Cardiac muscle cell (in vitro differentiated cells and primary cell): ENCODE data around the gene S100A16. TPM values are rescaled to one million over a fixed set of nuclear protein-coding genes. Genes with fewer than 3 reads are reported as not detected.

Source experiments
- DNase-seq, 2 donors: peaks; one replicate each; pipeline versions ENCODE4 v3.0.0 to v3.0.0-alpha.2; 2010 to 2017; ENCODE audit warnings: low read depth in 1 of 2, low spot score in 1 of 2
- H3K27ac ChIP-seq: fragments of 200-600 bp; sonication (generic); 2 replicates; pipeline ENCODE4 v1.5.1; 2016
- H3K27me3 ChIP-seq: fragments of 200-600 bp; sonication (generic); 2 replicates; pipeline ENCODE4 v1.6.0; 2016; ENCODE audit warnings: control low read depth
- H3K36me3 ChIP-seq: fragments of 200-600 bp; sonication (generic); 2 replicates; pipeline ENCODE4 v1.5.1; 2016; ENCODE audit warnings: control low read depth
- H3K4me1 ChIP-seq: fragments of 200-600 bp; sonication (generic); 2 replicates; pipeline ENCODE4 v1.8.1; 2017; ENCODE audit warnings: low read depth, mild to moderate bottlenecking, mixed run types
- H3K4me3 ChIP-seq: fragments of 200-600 bp; sonication (generic); 2 replicates; pipeline ENCODE4 v1.5.1; 2016; ENCODE audit warnings: mild to moderate bottlenecking
- H3K9me3 ChIP-seq: fragments of 200-600 bp; sonication (generic); 2 replicates; pipeline ENCODE4 v1.5.1; 2017; ENCODE audit warnings: low read depth, mild to moderate bottlenecking, control low read depth
- polyA plus RNA-seq: library from polyadenylated mRNA; unstranded; fragments of >200 nt; fragmentation: Nextera tagmentation; extraction: Ambion mirVana; gene quantifications from 2 replicates; pipeline ENCODE4 v1.2.1, GENCODE V29; 2016
- total RNA-seq: library from RNA; depleted of rRNA; stranded (reverse); fragments of >200 nt; gene quantifications from 2 replicates; pipeline ENCODE4 v1.2.3, GENCODE V29; 2016
- TF ChIP-seq, protein P1 (sequence below): IDR thresholded peaks from 2 replicates; pipeline ENCODE4 v1.5.1; 2012; ENCODE audit warnings: low read depth, mild to moderate bottlenecking, low read length

Gene S100A16
- total RNA-seq: 59.7 and 76.6 TPM in 2 replicates
- 110 and 120 TPM in 2 replicates for polyA plus RNA-seq

DNA sequence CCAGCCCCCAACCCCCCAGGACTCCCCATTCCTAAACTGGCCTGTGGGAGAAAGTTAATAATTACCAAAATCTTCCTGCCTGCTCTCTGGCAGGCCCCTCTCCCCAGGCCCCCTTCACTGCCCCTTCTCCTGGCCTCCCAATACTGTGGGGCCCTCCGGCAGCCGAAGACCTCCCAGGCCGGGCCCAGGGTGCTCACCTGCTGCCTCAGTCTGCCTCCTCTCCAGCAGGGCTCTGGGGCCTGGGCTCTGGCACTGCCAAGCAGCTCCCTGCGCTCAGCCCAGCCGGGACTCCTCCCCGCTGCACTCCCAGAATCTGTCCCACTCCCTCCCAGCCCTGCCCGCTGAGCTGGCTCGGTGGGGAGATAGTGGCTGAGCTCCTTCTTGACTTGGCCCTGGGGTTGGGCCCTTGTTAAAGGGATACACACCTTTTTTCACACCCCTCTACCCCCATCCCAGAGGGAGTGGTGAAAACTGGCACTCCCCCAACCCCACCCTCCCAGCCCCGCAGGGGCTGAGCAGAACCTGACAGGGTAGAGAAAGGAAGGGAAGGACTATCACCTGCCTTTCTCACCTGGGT is at the start of gene S100A16:
TSS of gene S100A16 (minus strand) at position 383 of the 577 bp plus-strand sequence. CDS start 4,986 bp downstream, outside the sequence.
- TF ChIP-seq, protein P1, sequence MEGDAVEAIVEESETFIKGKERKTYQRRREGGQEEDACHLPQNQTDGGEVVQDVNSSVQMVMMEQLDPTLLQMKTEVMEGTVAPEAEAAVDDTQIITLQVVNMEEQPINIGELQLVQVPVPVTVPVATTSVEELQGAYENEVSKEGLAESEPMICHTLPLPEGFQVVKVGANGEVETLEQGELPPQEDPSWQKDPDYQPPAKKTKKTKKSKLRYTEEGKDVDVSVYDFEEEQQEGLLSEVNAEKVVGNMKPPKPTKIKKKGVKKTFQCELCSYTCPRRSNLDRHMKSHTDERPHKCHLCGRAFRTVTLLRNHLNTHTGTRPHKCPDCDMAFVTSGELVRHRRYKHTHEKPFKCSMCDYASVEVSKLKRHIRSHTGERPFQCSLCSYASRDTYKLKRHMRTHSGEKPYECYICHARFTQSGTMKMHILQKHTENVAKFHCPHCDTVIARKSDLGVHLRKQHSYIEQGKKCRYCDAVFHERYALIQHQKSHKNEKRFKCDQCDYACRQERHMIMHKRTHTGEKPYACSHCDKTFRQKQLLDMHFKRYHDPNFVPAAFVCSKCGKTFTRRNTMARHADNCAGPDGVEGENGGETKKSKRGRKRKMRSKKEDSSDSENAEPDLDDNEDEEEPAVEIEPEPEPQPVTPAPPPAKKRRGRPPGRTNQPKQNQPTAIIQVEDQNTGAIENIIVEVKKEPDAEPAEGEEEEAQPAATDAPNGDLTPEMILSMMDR: no peak
- H3K9me3 ChIP-seq: no peaks in the 10 kb centered on the region
- peak; percentile 71 to 75 for DNase-seq
- H3K27me3 ChIP-seq: no peaks in the 10 kb centered on the region
- H3K36me3 ChIP-seq: no peaks in the 10 kb centered on the region
- H3K27ac ChIP-seq: peak within 1 kb of the TSS; percentile 70
- H3K4me1 ChIP-seq: peaks cover 33% of the 10 kb centered on the region
- peak within 1 kb of the TSS; percentile 50 for H3K4me3 ChIP-seq

- Histone ChIP-seq H3K27ac (no peak overlapping the region), H3K4me3 (no peak overlapping the region), H3K4me1 (no peaks in the 10 kb centered on the region), H3K9me3 (no peaks in the 10 kb centered on the region), H3K27me3 (no peaks in the 10 kb centered on the region), H3K36me3 (peaks cover 66% of the 10 kb centered on the region)
- DNase-seq: no peak
- TF ChIP-seq, protein P1: no peak
Observed at GRCh38 chr1:153662269-153662668, 49.3 kb upstream of the S100A16 start.

DNA sequence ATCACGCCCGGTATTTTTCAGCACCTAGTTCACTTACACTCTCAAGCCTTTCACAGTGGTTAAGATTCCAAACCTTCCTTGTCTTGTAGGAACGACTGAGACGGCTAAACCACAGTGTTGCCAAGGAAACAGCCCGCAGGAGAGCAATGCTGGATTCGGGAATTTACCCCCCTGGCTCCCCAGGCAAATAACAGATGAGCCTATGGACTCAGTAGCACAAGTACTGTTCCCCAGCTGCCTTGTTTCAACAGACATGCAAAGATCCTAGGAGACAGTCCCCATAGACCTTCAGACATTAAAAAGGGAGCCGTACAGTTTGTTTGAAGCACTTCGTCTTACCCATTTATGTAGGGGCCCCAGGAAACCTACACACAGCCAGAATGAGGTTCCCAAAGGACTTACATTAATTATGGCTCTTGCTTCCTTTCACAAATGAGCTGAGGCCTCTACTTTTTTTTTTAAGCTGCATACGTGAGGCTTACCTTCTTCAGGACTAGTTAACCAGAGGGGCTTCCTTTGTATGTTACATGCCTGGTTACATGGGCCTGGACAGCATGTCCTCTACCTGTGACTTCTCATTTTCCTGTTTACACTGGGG is 48.3 kb upstream of the S100A16 start:
- Histone ChIP-seq H3K36me3 (peaks cover 55% of the 10 kb centered on the region), H3K9me3 (no peaks in the 10 kb centered on the region), H3K4me3 (no peak overlapping the region), H3K27me3 (no peaks in the 10 kb centered on the region), H3K27ac (no peak overlapping the region), H3K4me1 (no peaks in the 10 kb centered on the region)
- no peak for DNase-seq
- TF ChIP-seq, protein P1: no peak

DNA sequence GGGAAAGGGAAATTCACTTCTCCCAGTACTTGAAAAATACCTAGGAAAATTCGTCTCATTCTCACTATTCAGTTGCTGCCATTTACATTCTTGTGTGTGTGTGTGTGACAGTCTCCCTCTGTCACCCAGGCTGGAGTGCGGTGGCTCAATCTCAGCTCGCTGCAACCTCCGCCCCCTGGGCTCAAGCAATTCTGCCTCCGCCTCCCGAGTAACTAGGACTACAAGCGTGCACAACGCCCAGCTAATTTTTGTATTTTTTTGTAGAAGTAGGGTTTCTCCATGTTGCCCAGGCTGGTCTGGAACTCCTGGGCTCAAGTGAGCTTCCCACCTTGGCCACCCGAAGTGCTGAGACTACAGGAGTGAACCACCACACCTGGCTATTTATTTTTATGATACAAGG is 46.7 kb upstream of the S100A16 start:
- no peak overlapping the region for H3K27ac ChIP-seq
- peak overlapping the region; percentile 79 for H3K4me3 ChIP-seq
- TF ChIP-seq, protein P1: no peak
- no peaks in the 10 kb centered on the region for H3K9me3 ChIP-seq
- H3K36me3 ChIP-seq: peaks cover 39% of the 10 kb centered on the region
- no peaks in the 10 kb centered on the region for H3K4me1 ChIP-seq
- DNase-seq: no peak
- H3K27me3 ChIP-seq: no peaks in the 10 kb centered on the region

GRCh38 chr1:153659175-153659534 is 46.2 kb upstream of the S100A16 start:
- H3K4me1 ChIP-seq: no peaks in the 10 kb centered on the region
- no peaks in the 10 kb centered on the region for H3K9me3 ChIP-seq
- peak overlapping the region; percentile 79 for H3K4me3 ChIP-seq
- DNase-seq: no peak
- TF ChIP-seq, protein P1: no peak
- H3K27ac ChIP-seq: peak overlapping the region; percentile 93
- H3K36me3 ChIP-seq: peaks cover 34% of the 10 kb centered on the region
- H3K27me3 ChIP-seq: no peaks in the 10 kb centered on the region
